Stimulated activated effector memory CD8-positive, alpha-beta T cell treated with anti-CD3 and anti-CD28 coated beads, Interleukin-12 subunit alpha, Interleukin-12 subunit beta, amount 100 ng/mL, for 72 hours (primary cell): ENCODE data around the gene TACC3.
"Not testable (repeated sequence)": the region's sequence is repeated elsewhere in the genome, so short reads cannot be mapped to it uniquely, and the experiment has no call there.

Experiments used
- ATAC-seq: fragments of 150-1000 bp; cut with Tn5 transposase; 2 replicates; pipeline ENCODE4 v1.10.0; 2021
- DNase-seq, 2 donors: peaks; one replicate each; pipeline ENCODE4 v3.0.0; 2021 to 2022; ENCODE audit warnings: low spot score in 2 of 2
- H3K27ac Mint-ChIP-seq: one replicate; pipeline ENCODE4 v1.8.0; 2022; ENCODE audit warnings: mild to moderate bottlenecking, mixed read lengths
- H3K36me3 Mint-ChIP-seq: one replicate; pipeline ENCODE4 v1.8.0; 2022; ENCODE audit warnings: mild to moderate bottlenecking, mixed read lengths
- H3K4me1 Mint-ChIP-seq: one replicate; pipeline ENCODE4 v1.8.0; 2022; ENCODE audit warnings: mixed read lengths
- H3K4me3 Mint-ChIP-seq: one replicate; pipeline ENCODE4 v1.8.0; 2022; ENCODE audit warnings: mild to moderate bottlenecking, mixed read lengths
- H3K9me3 Mint-ChIP-seq: one replicate; pipeline ENCODE4 v1.8.0; 2022; ENCODE audit warnings: mixed read lengths

TACC3 gene

DNA sequence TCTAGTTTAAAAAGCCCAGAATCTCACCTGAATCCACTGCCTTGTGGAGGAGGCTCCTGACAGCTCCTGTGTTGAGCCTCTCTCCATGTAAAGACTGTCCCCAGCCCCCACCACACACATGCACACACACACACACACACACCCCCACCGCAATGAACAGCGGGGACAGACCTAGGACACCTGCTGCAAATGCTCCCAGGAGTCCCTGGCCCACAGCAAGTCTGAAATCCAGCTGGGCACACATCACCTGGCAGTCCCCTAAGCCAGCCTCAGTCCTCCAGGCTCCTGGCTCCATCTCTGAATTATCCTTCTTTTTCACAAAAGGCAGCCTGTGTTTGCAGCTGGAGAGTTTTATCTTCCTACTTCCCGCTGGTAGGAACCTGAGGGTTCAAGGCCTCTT lies 30.6 kb upstream of the TACC3 start:
- peaks cover 71% of the 10 kb centered on the region for H3K36me3 Mint-ChIP-seq
- ATAC-seq (no peak), DNase-seq (no peak)
- no peaks in the 10 kb centered on the region for H3K4me1 Mint-ChIP-seq
- no peaks in the 10 kb centered on the region for H3K9me3 Mint-ChIP-seq
- H3K4me3 Mint-ChIP-seq: no peak overlapping the region
- no peak overlapping the region for H3K27ac Mint-ChIP-seq

DNA sequence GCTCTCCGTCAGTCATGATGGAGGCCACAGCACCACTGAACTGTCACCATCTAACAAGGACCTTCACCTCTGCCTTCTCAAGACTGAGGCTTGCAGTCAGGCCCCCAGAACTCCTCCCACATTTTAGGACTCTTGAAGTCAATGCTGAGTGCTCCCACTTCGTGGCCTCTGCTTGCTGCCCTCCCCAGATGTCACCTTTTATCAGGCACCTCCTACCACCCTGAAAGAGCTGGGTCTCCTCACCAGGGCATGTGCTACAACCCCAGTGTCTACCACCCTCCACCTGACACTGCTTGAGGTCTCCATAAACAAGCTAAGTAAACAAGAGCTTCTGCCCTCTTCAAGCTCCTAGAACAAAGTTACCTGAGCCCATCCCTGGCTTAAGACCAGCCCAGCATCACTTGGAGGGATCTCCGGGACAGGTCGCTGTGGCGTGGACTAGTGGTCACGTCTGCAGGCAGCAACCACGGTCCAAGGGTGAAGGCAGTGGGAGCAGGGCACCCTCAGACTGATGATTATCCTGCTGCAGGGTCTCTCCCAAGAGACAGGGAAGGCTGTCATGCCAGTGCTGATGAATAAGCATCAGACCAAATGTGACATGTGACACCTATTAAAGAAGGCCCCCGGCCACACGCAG lies 29.5 kb upstream of the TACC3 start:
- DNase-seq (no peak), ATAC-seq (no peak)
- Mint-ChIP-seq H3K36me3 (peaks cover 83% of the 10 kb centered on the region), H3K4me3 (no peak overlapping the region), H3K9me3 (no peaks in the 10 kb centered on the region), H3K4me1 (no peaks in the 10 kb centered on the region), H3K27ac (no peak overlapping the region)

DNA sequence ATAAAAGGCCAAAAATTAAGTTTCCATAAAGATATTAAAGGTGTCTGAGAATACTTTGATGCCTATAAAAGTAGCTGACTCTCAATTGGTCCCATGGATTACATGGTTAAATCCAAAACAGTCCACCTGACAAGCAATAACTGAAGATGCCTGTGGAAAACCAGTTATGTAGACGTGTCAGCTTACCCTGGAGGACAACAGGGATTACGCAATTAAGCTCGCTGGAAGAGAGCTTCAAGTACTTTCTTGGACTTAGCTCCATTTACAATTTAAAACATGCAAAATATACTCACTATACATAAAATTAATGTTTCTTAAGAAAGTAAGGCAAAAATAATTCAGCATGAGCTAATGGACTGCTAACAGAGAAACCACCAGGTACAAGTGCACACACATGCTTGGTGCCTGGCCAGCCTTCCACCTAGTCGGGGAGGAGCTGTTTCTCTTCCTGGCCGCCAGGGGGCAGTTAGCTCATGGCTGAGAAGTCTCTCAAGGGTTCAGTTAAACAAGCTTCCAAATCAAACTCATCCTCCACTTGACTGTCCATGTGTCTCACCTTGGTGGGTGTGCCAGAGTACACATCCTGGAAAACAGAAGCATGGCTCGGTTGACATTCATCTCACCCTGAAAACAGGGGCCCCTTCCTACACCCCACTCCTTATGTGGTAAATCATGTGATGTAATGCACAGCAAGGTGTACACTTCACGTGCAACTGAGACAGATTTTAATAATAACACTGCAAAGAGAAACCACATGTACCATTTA lies 28.0 kb upstream of the TACC3 start:
- ATAC-seq (peak; percentile 94), DNase-seq (peak; percentile 63 to 82)
- H3K9me3 Mint-ChIP-seq: no peaks in the 10 kb centered on the region
- no peaks in the 10 kb centered on the region for H3K4me1 Mint-ChIP-seq
- no peak overlapping the region for H3K4me3 Mint-ChIP-seq
- peaks cover 97% of the 10 kb centered on the region for H3K36me3 Mint-ChIP-seq
- H3K27ac Mint-ChIP-seq: no peak overlapping the region

DNA sequence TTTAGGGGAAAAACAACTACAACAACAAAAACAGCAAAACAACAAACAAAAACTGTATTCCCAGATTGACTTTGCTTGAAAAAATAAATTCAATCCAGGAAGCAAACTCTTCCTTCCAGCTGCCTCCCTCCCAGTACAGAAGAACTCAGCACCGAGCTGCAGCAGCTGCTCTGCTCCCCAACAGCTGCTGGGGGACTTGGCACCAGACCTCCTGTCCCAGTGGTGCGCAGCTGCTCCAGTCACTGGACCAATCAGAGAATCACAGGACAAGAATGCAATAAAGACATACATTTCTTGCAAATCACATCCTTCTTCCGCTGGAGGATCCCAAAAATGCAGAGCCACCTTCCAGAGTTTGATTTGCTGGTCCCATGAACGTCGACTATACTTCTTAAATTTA lies 25.4 kb upstream of the TACC3 start:
- Mint-ChIP-seq H3K4me3 (no peak overlapping the region), H3K9me3 (no peaks in the 10 kb centered on the region), H3K27ac (no peak overlapping the region), H3K4me1 (no peaks in the 10 kb centered on the region), H3K36me3 (peaks cover 100% of the 10 kb centered on the region)
- no peak for ATAC-seq
- no peak for DNase-seq

DNA sequence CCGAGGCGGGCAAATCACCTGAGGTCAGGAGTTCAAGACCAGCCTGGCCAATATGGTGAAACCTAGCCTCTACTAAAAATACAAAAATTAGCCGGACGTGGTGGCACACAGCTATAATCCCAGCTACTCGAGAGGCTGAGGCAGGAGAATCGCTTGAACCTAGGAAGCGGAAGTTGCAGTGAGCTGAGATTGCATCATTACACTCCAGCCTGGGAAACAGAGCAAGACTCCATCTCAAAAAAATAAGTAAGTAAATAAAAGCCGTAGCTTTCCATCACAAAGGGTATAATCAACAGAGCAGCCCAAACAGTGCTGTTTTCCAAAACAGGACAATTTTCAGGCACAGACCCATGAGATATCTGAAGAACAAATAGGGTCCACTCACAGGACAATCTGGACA lies 19.6 kb upstream of the TACC3 start:
- Mint-ChIP-seq H3K36me3 (peaks cover 100% of the 10 kb centered on the region), H3K4me1 (peaks cover 15% of the 10 kb centered on the region)
- not testable (repeated sequence) for H3K9me3 Mint-ChIP-seq, ATAC-seq, H3K27ac Mint-ChIP-seq, DNase-seq, H3K4me3 Mint-ChIP-seq

DNA sequence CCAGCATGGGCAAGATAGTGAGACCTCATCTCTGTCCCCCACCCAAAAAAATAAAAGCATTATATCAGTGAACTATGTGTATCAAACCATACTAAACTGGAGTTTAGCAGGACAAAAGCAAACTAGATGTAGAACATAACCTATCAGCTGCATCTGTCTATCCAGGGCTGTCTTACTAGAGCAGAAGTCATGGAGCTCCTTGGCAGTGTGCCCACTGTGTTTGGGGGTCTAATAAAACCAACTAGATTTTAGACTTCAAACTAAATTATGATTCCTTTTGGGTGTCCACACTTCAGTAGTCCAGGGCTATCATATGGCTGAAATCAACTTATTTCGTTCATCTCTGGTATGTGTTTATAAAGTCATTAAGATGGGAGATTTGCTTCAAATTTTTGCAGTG lies 17.5 kb upstream of the TACC3 start:
- Mint-ChIP-seq H3K4me3 (no peak overlapping the region), H3K27ac (peak overlapping the region; percentile 23), H3K9me3 (no peaks in the 10 kb centered on the region), H3K36me3 (peaks cover 100% of the 10 kb centered on the region), H3K4me1 (peaks cover 22% of the 10 kb centered on the region)
- no peak for ATAC-seq
- DNase-seq: no peak

DNA sequence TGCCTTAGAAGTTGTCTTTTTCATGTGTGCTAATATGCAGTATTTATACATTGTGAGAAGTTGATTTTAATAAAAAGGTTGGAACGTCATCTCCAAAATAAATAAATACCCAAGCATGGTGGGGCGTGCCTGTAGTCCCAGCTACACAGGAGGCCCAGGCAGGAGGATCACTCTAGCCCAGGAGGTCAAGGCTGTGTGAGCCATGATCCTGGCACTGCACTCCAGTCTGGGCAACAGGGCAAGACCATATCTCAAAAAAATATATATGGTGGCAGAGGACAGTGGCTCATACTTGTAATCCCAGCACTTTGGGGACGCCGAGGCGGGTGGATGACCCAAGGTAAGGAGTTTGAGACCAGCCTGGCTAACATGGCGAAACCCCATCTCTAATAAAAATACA lies 15.6 kb upstream of the TACC3 start:
- Mint-ChIP-seq H3K4me1 (peaks cover 39% of the 10 kb centered on the region), H3K9me3 (no peaks in the 10 kb centered on the region)
- ATAC-seq: no peak

DNA sequence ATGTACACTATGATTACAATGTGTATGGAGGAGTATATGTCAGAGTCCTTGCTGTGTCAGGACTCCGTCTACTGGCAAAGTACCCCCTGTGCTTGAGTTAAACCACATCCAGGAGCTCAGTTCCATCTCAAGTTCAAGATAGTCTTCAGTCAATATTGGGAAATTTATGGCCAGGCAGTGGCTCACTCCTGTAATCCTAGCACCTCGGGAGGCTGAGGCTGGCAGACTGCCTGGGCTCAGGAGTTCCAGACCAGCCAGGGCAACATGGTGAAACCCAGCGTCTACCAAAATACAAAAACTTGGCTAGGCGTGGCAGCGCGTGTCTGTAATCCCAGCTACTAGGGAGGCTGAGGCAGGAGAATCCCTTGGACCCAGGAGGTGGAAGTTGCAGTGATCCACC lies 15.0 kb upstream of the TACC3 start:
- H3K9me3 Mint-ChIP-seq: no peaks in the 10 kb centered on the region
- H3K4me1 Mint-ChIP-seq: peaks cover 46% of the 10 kb centered on the region
- peaks cover 100% of the 10 kb centered on the region for H3K36me3 Mint-ChIP-seq
- no peak for ATAC-seq
- H3K27ac Mint-ChIP-seq: no peak overlapping the region
- H3K4me3 Mint-ChIP-seq: no peak overlapping the region
- no peak for DNase-seq

More for the DNA sequence above, 15.6 kb upstream of the TACC3 start:
- H3K36me3 Mint-ChIP-seq: peaks cover 100% of the 10 kb centered on the region
- no peak for DNase-seq
- no peak overlapping the region for H3K27ac Mint-ChIP-seq
- H3K4me3 Mint-ChIP-seq: no peak overlapping the region

DNA sequence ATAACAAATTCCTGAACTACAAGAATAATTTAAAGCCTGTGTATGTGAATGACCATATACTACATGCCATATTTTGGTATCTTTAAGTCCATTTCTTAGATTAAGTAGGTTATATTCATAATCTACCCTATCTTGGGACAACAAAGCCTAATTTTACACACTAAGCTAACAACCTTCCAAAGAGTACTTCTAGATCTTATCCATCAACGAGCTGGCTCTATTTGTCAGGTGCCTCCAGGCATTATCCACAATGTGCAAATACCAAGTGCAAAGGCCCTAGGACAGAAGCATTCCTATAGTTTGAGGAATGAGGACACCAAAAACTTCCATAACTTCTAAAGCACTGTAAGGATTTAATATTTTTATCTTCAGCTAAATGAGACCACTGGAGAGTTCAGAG lies 12.7 kb upstream of the TACC3 start:
- Mint-ChIP-seq H3K9me3 (no peaks in the 10 kb centered on the region), H3K4me1 (peaks cover 44% of the 10 kb centered on the region), H3K4me3 (peak overlapping the region; percentile 98), H3K27ac (peak overlapping the region; percentile 94), H3K36me3 (peaks cover 94% of the 10 kb centered on the region)
- DNase-seq (no peak), ATAC-seq (no peak)

DNA sequence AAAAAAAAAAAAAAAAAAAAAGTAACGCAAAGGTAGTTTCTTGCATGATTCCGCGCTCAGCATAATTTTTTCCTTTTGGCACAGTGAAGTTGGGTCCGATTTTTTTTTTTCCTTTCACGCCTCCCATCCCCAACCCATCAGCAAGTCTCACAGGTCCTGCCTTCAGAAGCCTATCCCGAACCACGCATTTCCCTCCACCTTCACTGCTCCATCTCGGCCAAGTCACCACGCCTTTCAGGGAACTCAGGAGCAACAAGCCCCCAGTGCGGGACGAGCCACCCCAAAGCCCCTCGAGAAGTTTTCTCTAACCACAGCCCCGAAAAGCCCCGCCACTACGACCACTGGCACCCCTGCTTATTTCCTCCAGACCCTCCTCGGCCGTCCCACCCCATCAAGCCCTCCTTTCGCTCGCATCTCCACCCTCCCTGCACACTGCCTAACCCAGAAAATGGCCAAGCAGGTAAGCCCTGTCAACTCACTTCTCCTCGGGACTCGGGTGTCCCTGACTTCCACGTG lies 10.2 kb upstream of the TACC3 start:
- peaks cover 59% of the 10 kb centered on the region for H3K4me1 Mint-ChIP-seq
- peaks cover 93% of the 10 kb centered on the region for H3K36me3 Mint-ChIP-seq
- peak overlapping the region; percentile 94 for H3K27ac Mint-ChIP-seq
- H3K9me3 Mint-ChIP-seq: no peaks in the 10 kb centered on the region
- ATAC-seq (no peak), DNase-seq (no peak)
- peak overlapping the region; percentile 98 for H3K4me3 Mint-ChIP-seq

DNA sequence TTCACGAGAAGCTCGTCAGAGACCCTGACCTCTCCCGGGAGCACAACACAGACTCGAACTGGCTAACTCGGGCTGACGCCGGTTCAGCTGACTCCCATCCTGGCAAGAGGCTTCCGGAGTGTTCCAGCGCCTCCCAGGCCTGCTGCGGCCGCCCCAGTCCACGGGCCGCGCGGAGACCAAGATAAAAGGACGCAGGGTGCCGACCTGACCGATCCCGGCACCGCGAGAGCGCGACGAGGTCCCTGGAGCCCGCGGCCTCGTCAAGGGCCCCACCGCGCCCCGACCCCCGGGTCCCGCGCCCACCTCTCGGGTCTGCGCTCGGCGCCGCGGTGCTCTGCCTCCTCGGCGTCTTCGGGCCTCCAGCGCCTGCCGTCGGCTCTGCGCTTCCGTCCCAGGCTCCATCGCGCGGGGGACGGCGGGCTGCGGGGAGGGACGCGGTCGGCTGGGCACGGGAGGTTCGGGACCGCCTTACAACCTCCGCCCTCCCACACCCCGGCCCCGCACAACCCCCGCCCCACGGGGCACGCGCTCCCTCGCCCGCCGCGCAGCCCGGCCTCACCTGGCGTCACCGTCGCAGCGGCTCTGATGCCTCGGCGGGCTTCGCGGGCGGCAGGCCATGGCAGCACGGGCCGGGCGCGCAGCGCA lies 9.6 kb upstream of the TACC3 start:
- Mint-ChIP-seq H3K9me3 (no peaks in the 10 kb centered on the region), H3K27ac (peak overlapping the region; percentile 94), H3K4me1 (peaks cover 59% of the 10 kb centered on the region), H3K36me3 (peaks cover 89% of the 10 kb centered on the region), H3K4me3 (peak overlapping the region; percentile 98)
- peak; percentile 28 to 76 for DNase-seq
- no peak for ATAC-seq

DNA sequence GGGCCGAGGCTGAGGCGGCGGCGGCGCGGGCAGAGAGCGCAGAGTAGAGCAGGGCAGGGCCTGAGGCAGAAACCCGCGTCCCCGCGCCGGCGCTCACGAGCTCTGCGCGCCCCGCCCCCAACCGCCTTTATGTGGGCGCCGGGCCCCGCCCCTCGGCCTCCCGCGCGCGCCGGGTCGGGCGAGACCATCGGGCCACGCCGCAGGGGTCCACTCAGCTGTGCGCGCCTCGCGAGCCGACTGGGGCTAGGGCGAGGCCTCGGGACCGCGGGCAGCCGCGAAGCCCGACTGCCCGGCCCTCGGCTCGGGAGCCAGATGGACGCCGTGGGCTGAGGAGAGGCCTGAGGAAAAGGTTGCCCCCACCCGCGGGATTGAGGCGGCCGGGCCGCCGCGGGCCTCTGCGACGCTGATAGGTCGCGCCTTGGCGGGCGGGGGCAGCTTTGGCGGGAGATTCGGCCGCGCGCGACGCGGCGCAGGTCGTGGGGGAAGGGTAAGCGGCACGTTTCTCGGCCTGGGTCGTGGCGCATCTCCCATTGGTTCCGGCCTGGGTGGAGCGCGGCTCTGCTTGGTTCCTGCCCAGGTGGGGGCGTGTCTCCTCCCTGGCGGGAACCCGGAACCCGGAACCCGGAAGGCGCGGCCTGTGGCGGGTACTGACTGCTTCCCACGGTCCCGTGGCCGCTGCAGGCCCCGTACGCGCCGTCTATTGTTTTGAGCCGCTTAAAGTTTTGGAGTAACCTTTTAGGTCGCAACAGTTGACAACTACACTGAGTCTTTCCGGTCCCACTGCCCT lies 8.9 kb upstream of the TACC3 start, which contains the start of gene SLBP:
Gene SLBP, minus strand, starts transcription at position 104 of the 787 bp plus-strand sequence. CDS start 131 bp downstream, outside the sequence.
- peak within 1 kb of the TSS; percentile 94 for H3K27ac Mint-ChIP-seq
- peaks cover 59% of the 10 kb centered on the region for H3K4me1 Mint-ChIP-seq
- peaks cover 82% of the 10 kb centered on the region for H3K36me3 Mint-ChIP-seq
- DNase-seq (peak; percentile 95 to 99), ATAC-seq (peak; percentile 92)
- peak within 1 kb of the TSS; percentile 98 for H3K4me3 Mint-ChIP-seq
- H3K9me3 Mint-ChIP-seq: no peaks in the 10 kb centered on the region

DNA sequence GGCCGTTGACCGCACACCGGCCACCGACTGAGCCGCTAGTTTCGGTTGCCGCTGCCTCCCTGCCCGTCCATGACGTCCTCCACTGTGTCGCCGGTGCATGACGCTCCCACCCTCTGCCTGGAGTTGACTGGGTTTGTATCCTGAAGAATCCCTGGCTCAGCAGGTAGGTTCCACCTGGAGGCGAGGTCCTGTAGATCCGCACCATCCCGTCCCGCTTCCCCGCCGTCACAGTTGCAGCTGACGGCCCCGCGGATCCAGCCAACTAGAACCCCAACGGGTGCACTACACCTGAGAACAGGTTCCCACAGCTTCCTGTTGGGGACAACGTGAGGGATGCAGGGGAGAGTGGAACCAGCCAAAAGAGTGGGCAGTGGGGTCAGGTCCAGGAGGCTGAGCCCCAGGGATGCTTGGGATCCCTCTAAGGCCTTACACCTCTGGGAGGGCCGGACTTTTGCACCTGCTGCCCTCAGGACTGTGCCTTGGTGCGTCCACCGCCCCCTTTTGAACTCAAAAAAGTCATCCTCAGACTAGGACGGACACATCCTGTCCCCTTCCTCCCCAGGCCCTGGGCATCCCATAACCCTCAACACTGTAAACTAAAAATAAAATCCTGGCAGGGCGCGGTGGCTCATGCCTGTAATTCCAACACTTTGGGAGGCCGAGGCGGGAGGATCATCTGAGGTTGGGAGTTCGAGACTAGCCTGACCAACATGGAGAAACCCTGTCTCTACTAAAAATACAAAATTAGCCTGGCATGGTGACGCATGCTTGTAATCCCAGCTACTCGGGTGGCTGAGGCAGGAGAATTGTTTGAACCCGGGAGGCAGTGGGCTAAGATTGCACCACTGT lies 8.1 kb upstream of the TACC3 start:
- H3K36me3 Mint-ChIP-seq: peaks cover 82% of the 10 kb centered on the region
- H3K27ac Mint-ChIP-seq: peak overlapping the region; percentile 94
- H3K4me3 Mint-ChIP-seq: peak overlapping the region; percentile 98
- peaks cover 62% of the 10 kb centered on the region for H3K4me1 Mint-ChIP-seq
- DNase-seq: no peak
- ATAC-seq: peak; percentile 23
- H3K9me3 Mint-ChIP-seq: no peaks in the 10 kb centered on the region

DNA sequence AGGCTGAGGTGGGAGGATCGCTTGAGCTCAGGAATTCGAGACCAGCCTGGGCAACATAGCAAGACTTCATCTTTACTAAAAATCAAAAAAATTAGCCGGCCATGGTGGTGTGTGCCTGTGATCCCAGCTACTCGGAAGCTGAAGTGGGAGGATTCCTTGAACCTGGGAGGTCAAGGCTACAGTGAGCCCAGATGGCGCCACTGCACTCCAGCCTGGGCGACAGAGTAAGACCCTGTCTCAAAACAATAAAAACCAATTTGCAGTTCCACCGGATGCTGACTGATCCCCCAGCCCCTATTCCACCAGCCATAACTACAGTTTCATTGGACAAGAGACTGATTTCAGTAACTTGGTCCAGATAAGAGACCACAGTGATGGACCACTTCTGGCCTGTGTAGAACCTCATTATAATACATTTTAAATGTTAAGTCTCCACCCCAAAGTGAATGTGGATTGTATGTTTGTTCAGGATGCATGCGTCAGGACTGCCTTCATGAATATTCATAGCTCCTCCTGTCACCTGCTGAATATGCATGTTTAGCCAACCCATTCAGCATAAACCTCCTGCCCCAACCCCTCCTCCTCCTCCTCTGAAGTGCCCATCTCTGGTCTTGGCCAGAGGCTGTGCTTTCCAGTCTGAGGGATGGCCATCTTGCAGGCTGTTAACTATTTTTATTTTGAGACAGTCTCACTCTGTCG lies 6.9 kb upstream of the TACC3 start:
- Mint-ChIP-seq H3K9me3 (no peaks in the 10 kb centered on the region), H3K36me3 (peaks cover 79% of the 10 kb centered on the region), H3K27ac (peak overlapping the region; percentile 94), H3K4me3 (peak overlapping the region; percentile 98), H3K4me1 (peaks cover 53% of the 10 kb centered on the region)
- DNase-seq: no peak
- ATAC-seq: no peak
